WTC11 (cell line): ENCODE data around the gene UIMC1.

Source experiments
- MLX ChIP-seq: sonication (generic); formaldehyde crosslinking; IDR thresholded peaks from 2 replicates; pipeline ENCODE4 v1.8.1; 2023; ENCODE audit warnings: mild to moderate bottlenecking, missing genetic modification reagents, moderate library complexity
- TF ChIP-seq, protein P1 (sequence below): sonication (generic); formaldehyde crosslinking; conservative IDR thresholded peaks from 2 replicates; pipeline ENCODE4 v1.8.1; 2023; ENCODE audit warnings: mild to moderate bottlenecking, low read depth, missing genetic modification reagents, moderate library complexity
- TF ChIP-seq, protein P2 (sequence below): sonication (generic); formaldehyde crosslinking; IDR thresholded peaks from 2 replicates; pipeline ENCODE4 v1.8.1; 2022; ENCODE audit warnings: mild to moderate bottlenecking, moderate library complexity, missing genetic modification reagents
- TF ChIP-seq, protein P3 (sequence below): fragments of 200-600 bp; IDR thresholded peaks from 2 replicates; pipeline ENCODE4 v1.8.0; 2022; ENCODE audit warnings: antibody characterized with exemption

DNA sequence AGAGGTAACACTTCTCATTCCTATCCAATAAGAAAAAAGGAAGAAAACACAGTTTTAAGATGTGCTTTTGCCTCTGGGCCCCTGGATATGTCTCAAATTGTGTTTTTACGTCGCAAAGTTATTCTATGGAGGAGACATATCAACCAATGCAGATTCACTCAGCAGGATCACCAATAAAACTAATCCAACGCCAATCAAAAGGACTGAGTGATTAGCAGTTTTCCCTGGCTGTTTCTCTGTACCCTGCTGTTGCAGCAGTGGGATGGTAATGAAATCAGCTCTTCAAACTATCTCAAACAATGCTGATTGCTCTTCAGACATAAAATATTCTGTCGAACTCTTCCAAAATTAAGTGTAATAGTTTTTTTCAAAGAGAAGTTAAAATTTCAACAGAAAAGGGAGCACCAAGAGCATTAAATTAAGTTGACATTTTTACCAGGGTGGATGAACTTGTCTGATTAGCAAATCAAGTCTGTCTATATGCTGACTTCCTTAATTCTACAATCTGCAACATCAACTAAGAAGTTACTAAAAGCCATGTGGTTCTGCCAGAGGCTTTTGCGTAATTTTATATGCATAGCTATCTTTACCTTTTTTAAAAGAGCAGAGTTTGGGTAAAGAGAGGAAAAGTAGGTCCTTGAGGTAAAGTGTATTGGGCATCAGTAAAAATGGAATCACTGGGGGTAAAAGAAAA is 97.8 kb downstream of the UIMC1 start:
- TF ChIP-seq MLX (CRISPR knock-in tag), result no peak
- TF ChIP-seq, protein P1, sequence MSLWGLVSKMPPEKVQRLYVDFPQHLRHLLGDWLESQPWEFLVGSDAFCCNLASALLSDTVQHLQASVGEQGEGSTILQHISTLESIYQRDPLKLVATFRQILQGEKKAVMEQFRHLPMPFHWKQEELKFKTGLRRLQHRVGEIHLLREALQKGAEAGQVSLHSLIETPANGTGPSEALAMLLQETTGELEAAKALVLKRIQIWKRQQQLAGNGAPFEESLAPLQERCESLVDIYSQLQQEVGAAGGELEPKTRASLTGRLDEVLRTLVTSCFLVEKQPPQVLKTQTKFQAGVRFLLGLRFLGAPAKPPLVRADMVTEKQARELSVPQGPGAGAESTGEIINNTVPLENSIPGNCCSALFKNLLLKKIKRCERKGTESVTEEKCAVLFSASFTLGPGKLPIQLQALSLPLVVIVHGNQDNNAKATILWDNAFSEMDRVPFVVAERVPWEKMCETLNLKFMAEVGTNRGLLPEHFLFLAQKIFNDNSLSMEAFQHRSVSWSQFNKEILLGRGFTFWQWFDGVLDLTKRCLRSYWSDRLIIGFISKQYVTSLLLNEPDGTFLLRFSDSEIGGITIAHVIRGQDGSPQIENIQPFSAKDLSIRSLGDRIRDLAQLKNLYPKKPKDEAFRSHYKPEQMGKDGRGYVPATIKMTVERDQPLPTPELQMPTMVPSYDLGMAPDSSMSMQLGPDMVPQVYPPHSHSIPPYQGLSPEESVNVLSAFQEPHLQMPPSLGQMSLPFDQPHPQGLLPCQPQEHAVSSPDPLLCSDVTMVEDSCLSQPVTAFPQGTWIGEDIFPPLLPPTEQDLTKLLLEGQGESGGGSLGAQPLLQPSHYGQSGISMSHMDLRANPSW (CRISPR knock-in tag), result no peak
- TF ChIP-seq, protein P2, sequence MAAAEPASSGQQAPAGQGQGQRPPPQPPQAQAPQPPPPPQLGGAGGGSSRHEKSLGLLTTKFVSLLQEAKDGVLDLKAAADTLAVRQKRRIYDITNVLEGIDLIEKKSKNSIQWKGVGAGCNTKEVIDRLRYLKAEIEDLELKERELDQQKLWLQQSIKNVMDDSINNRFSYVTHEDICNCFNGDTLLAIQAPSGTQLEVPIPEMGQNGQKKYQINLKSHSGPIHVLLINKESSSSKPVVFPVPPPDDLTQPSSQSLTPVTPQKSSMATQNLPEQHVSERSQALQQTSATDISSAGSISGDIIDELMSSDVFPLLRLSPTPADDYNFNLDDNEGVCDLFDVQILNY, result no peak
- TF ChIP-seq, protein P3, sequence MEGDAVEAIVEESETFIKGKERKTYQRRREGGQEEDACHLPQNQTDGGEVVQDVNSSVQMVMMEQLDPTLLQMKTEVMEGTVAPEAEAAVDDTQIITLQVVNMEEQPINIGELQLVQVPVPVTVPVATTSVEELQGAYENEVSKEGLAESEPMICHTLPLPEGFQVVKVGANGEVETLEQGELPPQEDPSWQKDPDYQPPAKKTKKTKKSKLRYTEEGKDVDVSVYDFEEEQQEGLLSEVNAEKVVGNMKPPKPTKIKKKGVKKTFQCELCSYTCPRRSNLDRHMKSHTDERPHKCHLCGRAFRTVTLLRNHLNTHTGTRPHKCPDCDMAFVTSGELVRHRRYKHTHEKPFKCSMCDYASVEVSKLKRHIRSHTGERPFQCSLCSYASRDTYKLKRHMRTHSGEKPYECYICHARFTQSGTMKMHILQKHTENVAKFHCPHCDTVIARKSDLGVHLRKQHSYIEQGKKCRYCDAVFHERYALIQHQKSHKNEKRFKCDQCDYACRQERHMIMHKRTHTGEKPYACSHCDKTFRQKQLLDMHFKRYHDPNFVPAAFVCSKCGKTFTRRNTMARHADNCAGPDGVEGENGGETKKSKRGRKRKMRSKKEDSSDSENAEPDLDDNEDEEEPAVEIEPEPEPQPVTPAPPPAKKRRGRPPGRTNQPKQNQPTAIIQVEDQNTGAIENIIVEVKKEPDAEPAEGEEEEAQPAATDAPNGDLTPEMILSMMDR, result no peak
